ENCODE data around the gene BMAL1. TPM values are rescaled to one million over a fixed set of nuclear protein-coding genes. Genes with fewer than 3 reads are reported as not detected.

BMAL1 gene
- total RNA-seq (10 to 100 TPM; 15.1 to 35.4 (median 23.4) TPM), polyA plus RNA-seq (10 to 100 TPM in 2 of 3 donors, 1 to 10 TPM in 1; 7.4 to 34.6 (median 28.2) TPM)
- long read RNA-seq, donor 1, partial matches to known transcripts, result 0 of 21 reads
- long read RNA-seq, donor 1, other reads (novel, unspliced or antisense), result 14 of 21 reads
- long read RNA-seq, donor 2, transcript ARNTL-201 (20 exons, 2,776 nt), result minor isoform, 5 of 77 reads
- long read RNA-seq, donor 2, transcript ARNTL-203 (20 exons, 2,746 nt), result major isoform, 10 of 77 reads
- long read RNA-seq, donor 2, partial matches to known transcripts, result 10 of 77 reads
- long read RNA-seq, donor 2, other reads (novel, unspliced or antisense), result 52 of 77 reads

- intact Hi-C loops (cut with DNase I), result loop anchor here (5.0 kb wide), 1 partner anchor 54 kb away; no protein-coding TSS in a partner anchor
- no peak for TF ChIP-seq CTCF (IDR thresholded peaks at IDR 0.05)
- peak; percentile 70 to 81 for DNase-seq
- H3K4me3 ChIP-seq, result peak within 1 kb of the TSS; percentile 99
- H3K4me1 ChIP-seq, result peaks cover 44% of the 10 kb centered on the region
- peak; percentile 42 to 61 (median 50) for ATAC-seq
- H3K27ac ChIP-seq, result peak within 1 kb of the TSS; percentile 93
- no peaks in the 10 kb centered on the region for H3K9me3 ChIP-seq
- WGBS, 3 donors, result 0% methylated on average over 39 to 95 of the region's 95 CpGs
- H3K27me3 ChIP-seq (ENCODE audit: insufficient read depth in 3 of 3, low read length in 2 of 3), result no peaks in the 10 kb centered on the region
- H3K36me3 ChIP-seq (ENCODE audit: insufficient read depth in 1 of 2, low read depth in 1 of 2), result no peaks in the 10 kb centered on the region
These were observed at the start of gene BMAL1 for GRCh38 chr11:13277768-13278608. Gene BMAL1, plus strand, starts transcription at chr11:13277790. Its CDS starts 76,519 bp downstream, at chr11:13354309.

GRCh38 chr11:13228572-13228971 is 49.0 kb upstream of the BMAL1 start:
- no peak for DNase-seq
- Histone ChIP-seq H3K4me3 (no peak overlapping the region), H3K9me3 (no peaks in the 10 kb centered on the region), H3K4me1 (no peaks in the 10 kb centered on the region), H3K36me3 (ENCODE audit: insufficient read depth in 1 of 2, low read depth in 1 of 2) (no peaks in the 10 kb centered on the region), H3K27ac (no peak overlapping the region), H3K27me3 (ENCODE audit: insufficient read depth in 3 of 3, low read length in 2 of 3) (no peaks in the 10 kb centered on the region)
- intact Hi-C loops (cut with DNase I), result no loop called here
- ATAC-seq, result no peak
- 89 to 92% (median 91%) methylated on average over 4 of the region's 4 CpGs for WGBS, 3 donors
- no peak for TF ChIP-seq CTCF (IDR thresholded peaks at IDR 0.05)

GRCh38 chr11:13229136-13229535 is 48.5 kb upstream of the BMAL1 start:
- no peaks in the 10 kb centered on the region for H3K9me3 ChIP-seq
- ATAC-seq (no peak), DNase-seq (no peak)
- intact Hi-C loops (cut with DNase I), result no loop called here
- no peak overlapping the region for H3K27ac ChIP-seq
- TF ChIP-seq CTCF (IDR thresholded peaks at IDR 0.05), result no peak
- H3K4me3 ChIP-seq, result no peak overlapping the region
- H3K36me3 ChIP-seq (ENCODE audit: insufficient read depth in 1 of 2, low read depth in 1 of 2), result no peaks in the 10 kb centered on the region
- 33 to 53% (median 35%) methylated on average over 4 of the region's 4 CpGs for WGBS, 3 donors
- H3K27me3 ChIP-seq (ENCODE audit: insufficient read depth in 3 of 3, low read length in 2 of 3), result no peaks in the 10 kb centered on the region
- no peaks in the 10 kb centered on the region for H3K4me1 ChIP-seq

- Histone ChIP-seq H3K4me3 (no peak overlapping the region), H3K9me3 (no peaks in the 10 kb centered on the region), H3K27me3 (ENCODE audit: insufficient read depth in 3 of 3, low read length in 2 of 3) (no peaks in the 10 kb centered on the region), H3K4me1 (no peaks in the 10 kb centered on the region), H3K27ac (no peak overlapping the region), H3K36me3 (ENCODE audit: insufficient read depth in 1 of 2, low read depth in 1 of 2) (no peaks in the 10 kb centered on the region)
- TF ChIP-seq CTCF (IDR thresholded peaks at IDR 0.05), result no peak
- intact Hi-C loops (cut with DNase I), result no loop called here
- ATAC-seq (no peak), DNase-seq (peak in 1 of 2 donors; percentile 21)
- WGBS, 3 donors, result 14 to 29% (median 23%) methylated on average over 2 of the region's 2 CpGs
These were observed 47.8 kb upstream of the BMAL1 start for GRCh38 chr11:13229711-13230318.
